Stimulated activated CD4-positive, alpha-beta T cell treated with anti-CD3 and anti-CD28 coated beads, Interleukin-4, amount 100 ng/mL, for 48 hours (primary cell): Measurements from ENCODE around the gene PSMC5.
A peak's percentile ranks its signal among the peaks of the same experiment; 100 is the strongest.
"Not testable (repeated sequence)": the region's sequence is repeated elsewhere in the genome, so short reads cannot be mapped to it uniquely, and the experiment has no call there.

Experiments used
- DNase-seq, 2 donors: peaks; one replicate each; pipeline ENCODE4 v3.0.0-alpha.2; 2020; ENCODE audit warnings: low read depth in 2 of 2

Gene PSMC5

GRCh38 chr17:63838631-63839171 lies 11.5 kb downstream of the PSMC5 start:
- DNase-seq, result no peak

- no peak for DNase-seq
Measured at GRCh38 chr17:63840591-63841349, 13.5 kb downstream of the PSMC5 start.

GRCh38 chr17:63841350-63842172 lies 14.3 kb downstream of the PSMC5 start:
- no peak for DNase-seq

GRCh38 chr17:63842173-63842539 lies 14.9 kb downstream of the PSMC5 start:
- DNase-seq, result no peak

GRCh38 chr17:63842540-63843386 lies 15.5 kb downstream of the PSMC5 start, which contains the start of gene SMARCD2:
Gene SMARCD2, minus strand, starts transcription at chr17:63842685. Its CDS starts 11 bp downstream, at chr17:63842674.
- peak; percentile 99 to 100 for DNase-seq

- DNase-seq, result peak in 1 of 2 donors; percentile 37
Measured at GRCh38 chr17:63843387-63843888, 16.2 kb downstream of the PSMC5 start.

GRCh38 chr17:63843910-63844677 lies 16.9 kb downstream of the PSMC5 start:
- no peak for DNase-seq

- no peak for DNase-seq
Measured at GRCh38 chr17:63845509-63845908, 18.3 kb downstream of the PSMC5 start.

GRCh38 chr17:63847525-63848249 lies 20.5 kb downstream of the PSMC5 start:
- no peak for DNase-seq

- DNase-seq, result peak; percentile 98
Measured at GRCh38 chr17:63848834-63849689, 21.8 kb downstream of the PSMC5 start.

GRCh38 chr17:63850401-63850800 lies 23.2 kb downstream of the PSMC5 start:
- DNase-seq, result no peak

GRCh38 chr17:63853260-63853659 lies 26.0 kb downstream of the PSMC5 start:
- no peak for DNase-seq

- DNase-seq, result no peak
Measured at GRCh38 chr17:63854709-63855108, 27.5 kb downstream of the PSMC5 start.

GRCh38 chr17:63855185-63855584 lies 28.0 kb downstream of the PSMC5 start:
- DNase-seq, result no peak

- DNase-seq, result not testable (repeated sequence)
Measured at GRCh38 chr17:63856425-63856824, 29.2 kb downstream of the PSMC5 start.

GRCh38 chr17:63859257-63859656 lies 32.0 kb downstream of the PSMC5 start:
- no peak for DNase-seq

GRCh38 chr17:63866625-63867024 lies 39.4 kb downstream of the PSMC5 start:
- not testable (repeated sequence) for DNase-seq

- DNase-seq, result not testable (repeated sequence)
Measured at GRCh38 chr17:63869491-63870291, 42.5 kb downstream of the PSMC5 start.
